ENCODE data around the gene HSF2.

The HSF2 gene, protein sequence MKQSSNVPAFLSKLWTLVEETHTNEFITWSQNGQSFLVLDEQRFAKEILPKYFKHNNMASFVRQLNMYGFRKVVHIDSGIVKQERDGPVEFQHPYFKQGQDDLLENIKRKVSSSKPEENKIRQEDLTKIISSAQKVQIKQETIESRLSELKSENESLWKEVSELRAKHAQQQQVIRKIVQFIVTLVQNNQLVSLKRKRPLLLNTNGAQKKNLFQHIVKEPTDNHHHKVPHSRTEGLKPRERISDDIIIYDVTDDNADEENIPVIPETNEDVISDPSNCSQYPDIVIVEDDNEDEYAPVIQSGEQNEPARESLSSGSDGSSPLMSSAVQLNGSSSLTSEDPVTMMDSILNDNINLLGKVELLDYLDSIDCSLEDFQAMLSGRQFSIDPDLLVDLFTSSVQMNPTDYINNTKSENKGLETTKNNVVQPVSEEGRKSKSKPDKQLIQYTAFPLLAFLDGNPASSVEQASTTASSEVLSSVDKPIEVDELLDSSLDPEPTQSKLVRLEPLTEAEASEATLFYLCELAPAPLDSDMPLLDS

DNA sequence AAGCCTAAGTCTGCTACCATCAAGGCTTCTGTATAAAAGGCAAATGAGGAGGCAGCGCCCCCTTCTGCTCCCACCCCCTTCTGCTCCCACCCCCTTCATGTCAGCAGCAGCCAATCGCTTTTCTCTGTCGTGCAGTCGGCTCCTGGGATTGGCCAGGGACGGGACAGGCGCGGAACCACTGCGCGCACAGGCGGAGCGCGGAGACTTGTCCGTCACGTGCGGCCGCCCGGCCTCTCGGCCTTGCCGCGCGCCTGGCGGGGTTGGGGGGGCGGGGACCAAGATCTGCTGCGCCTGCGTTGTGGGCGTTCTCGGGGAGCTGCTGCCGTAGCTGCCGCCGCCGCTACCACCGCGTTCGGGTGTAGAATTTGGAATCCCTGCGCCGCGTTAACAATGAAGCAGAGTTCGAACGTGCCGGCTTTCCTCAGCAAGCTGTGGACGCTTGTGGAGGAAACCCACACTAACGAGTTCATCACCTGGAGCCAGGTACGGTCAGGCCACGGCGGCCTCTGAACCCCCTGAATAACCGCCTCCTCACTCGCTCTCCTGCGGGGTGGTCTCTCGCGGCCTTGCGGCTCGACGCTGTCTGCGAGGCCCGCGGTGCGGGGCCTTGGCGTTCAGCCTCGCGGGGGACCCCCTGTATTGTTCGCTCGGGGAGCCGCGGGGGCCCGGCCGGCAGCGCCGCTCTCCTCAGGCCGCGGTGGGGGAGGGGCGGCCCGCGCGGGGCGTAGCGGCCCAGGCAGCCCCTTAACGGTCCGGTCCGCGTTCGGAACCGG lies at the start of gene HSF2:
Gene HSF2 (plus strand): TSS at position 305 of the 773 bp plus-strand sequence. CDS start 86 bp downstream, at position 391.
- Histone ChIP-seq H3K79me2 (ENCODE audit: insufficient read depth, low read length) (peaks cover 51% of the 10 kb centered on the region), H3K9ac (ENCODE audit: low read depth, low read length) (peak within 1 kb of the TSS; percentile 98), H3K27me3 (ENCODE audit: insufficient read depth, low read length, poor library complexity) (no peaks in the 10 kb centered on the region), H3K27ac (ENCODE audit: low read length) (peak within 1 kb of the TSS; percentile 97), H4K20me1 (ENCODE audit: insufficient read depth, low read length) (peaks cover 22% of the 10 kb centered on the region; the same call in 1 of the 2 replicates), H3K4me1 (ENCODE audit: insufficient read depth, low read length) (peaks cover 47% of the 10 kb centered on the region), H3K4me3 (ENCODE audit: low read depth in 1 of 2, low read length in 2 of 2) (peak within 1 kb of the TSS; percentile 83 to 100), H3K36me3 (ENCODE audit: insufficient read depth, low read length) (peaks cover 7% of the 10 kb centered on the region), H3K9me3 (ENCODE audit: insufficient read depth, low read length, severe bottlenecking) (no peaks in the 10 kb centered on the region), H3K4me2 (ENCODE audit: insufficient read depth, low read length) (peak within 1 kb of the TSS; percentile 65), H2AFZ (ENCODE audit: low read depth, low read length) (peak within 1 kb of the TSS; percentile 99)
- TF ChIP-seq EZH2 (IDR thresholded peaks at IDR 0.05; ENCODE audit: borderline replicate concordance, low read depth, low read length, severe bottlenecking): no peak
- TF ChIP-seq, protein P1, sequence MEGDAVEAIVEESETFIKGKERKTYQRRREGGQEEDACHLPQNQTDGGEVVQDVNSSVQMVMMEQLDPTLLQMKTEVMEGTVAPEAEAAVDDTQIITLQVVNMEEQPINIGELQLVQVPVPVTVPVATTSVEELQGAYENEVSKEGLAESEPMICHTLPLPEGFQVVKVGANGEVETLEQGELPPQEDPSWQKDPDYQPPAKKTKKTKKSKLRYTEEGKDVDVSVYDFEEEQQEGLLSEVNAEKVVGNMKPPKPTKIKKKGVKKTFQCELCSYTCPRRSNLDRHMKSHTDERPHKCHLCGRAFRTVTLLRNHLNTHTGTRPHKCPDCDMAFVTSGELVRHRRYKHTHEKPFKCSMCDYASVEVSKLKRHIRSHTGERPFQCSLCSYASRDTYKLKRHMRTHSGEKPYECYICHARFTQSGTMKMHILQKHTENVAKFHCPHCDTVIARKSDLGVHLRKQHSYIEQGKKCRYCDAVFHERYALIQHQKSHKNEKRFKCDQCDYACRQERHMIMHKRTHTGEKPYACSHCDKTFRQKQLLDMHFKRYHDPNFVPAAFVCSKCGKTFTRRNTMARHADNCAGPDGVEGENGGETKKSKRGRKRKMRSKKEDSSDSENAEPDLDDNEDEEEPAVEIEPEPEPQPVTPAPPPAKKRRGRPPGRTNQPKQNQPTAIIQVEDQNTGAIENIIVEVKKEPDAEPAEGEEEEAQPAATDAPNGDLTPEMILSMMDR (IDR thresholded peaks at IDR 0.05; ENCODE audit: borderline replicate concordance, extremely low read depth, low read length, poor library complexity, severe bottlenecking): peak; percentile 49
- DNase-seq: peak; percentile 97
- peak; percentile 99 for ATAC-seq (ENCODE audit: insufficient read depth, low read depth)

DNA sequence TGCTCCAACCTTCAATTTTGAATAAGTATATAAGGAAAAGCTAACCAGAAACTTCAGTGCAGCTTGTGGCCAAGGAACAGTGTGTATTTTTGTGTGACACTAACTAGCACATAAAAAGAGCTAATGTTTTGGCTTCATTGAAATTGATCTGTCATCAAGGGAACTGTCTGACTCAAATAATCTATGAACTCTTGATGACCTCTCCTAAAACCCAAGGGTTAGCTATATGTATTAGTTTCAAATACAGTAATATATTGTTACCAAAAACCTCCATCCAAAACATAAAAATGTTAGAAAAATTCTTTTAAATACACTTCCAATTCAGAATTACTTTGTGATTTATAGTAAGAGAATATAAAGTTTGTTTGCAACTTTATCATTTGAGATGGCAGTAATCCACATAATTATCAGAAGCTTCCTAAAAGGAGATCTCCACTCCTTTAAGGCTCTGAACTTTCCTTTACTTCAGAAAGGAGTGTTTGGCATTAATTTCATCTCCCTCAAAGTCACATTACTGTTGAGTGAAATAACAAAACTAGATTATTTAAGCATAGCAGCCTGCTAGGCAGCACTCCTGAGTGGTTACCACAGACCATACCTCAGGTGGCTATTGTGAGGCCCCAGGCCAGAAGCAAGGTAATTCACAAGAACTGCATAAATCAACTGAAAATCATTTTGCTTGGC lies 46.3 kb upstream of the HSF2 start:
- no peak for TF ChIP-seq EZH2 (IDR thresholded peaks at IDR 0.05; ENCODE audit: borderline replicate concordance, low read depth, low read length, severe bottlenecking)
- TF ChIP-seq, protein P1 (IDR thresholded peaks at IDR 0.05; ENCODE audit: borderline replicate concordance, extremely low read depth, low read length, poor library complexity, severe bottlenecking): no peak
- no peak overlapping the region for H3K9ac ChIP-seq (ENCODE audit: low read depth, low read length)
- H3K9me3 ChIP-seq (ENCODE audit: insufficient read depth, low read length, severe bottlenecking): no peaks in the 10 kb centered on the region
- ATAC-seq (ENCODE audit: insufficient read depth, low read depth) (no peak), DNase-seq (no peak)
- no peaks in the 10 kb centered on the region for H4K20me1 ChIP-seq (ENCODE audit: insufficient read depth, low read length)
- no peak overlapping the region for H3K4me3 ChIP-seq (ENCODE audit: low read depth in 1 of 2, low read length in 2 of 2)
- H3K36me3 ChIP-seq (ENCODE audit: insufficient read depth, low read length): no peaks in the 10 kb centered on the region
- no peaks in the 10 kb centered on the region for H3K79me2 ChIP-seq (ENCODE audit: insufficient read depth, low read length)
- peaks cover 5% of the 10 kb centered on the region for H3K27me3 ChIP-seq (ENCODE audit: insufficient read depth, low read length, poor library complexity)
- H2AFZ ChIP-seq (ENCODE audit: low read depth, low read length): no peak overlapping the region
- no peaks in the 10 kb centered on the region for H3K4me1 ChIP-seq (ENCODE audit: insufficient read depth, low read length)
- no peak overlapping the region for H3K27ac ChIP-seq (ENCODE audit: low read length)
- H3K4me2 ChIP-seq (ENCODE audit: insufficient read depth, low read length): no peak overlapping the region

DNA sequence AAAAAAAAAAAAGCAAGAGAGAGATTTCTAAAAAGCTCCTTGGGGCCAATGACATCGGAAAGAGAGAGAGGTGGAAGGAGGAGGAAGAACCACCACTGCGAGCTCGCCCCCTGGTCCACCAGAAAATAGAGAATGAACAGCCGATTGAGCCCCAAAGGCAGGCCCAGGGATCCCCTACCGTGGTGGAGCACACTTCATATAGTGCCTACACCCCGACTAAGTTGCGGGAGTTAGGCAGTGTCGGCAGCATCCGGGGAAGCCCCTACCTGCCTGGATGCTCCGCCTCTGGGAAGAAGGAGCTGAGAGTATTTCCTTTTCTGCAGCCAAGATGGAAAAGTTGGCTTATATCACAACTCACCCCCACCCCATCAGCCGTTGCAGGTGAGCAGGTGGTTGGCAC lies 38.6 kb upstream of the HSF2 start:
- no peak overlapping the region for H3K27ac ChIP-seq (ENCODE audit: low read length)
- no peaks in the 10 kb centered on the region for H3K9me3 ChIP-seq (ENCODE audit: insufficient read depth, low read length, severe bottlenecking)
- no peaks in the 10 kb centered on the region for H3K79me2 ChIP-seq (ENCODE audit: insufficient read depth, low read length)
- no peaks in the 10 kb centered on the region for H4K20me1 ChIP-seq (ENCODE audit: insufficient read depth, low read length)
- ATAC-seq (ENCODE audit: insufficient read depth, low read depth) (no peak), DNase-seq (no peak)
- H3K9ac ChIP-seq (ENCODE audit: low read depth, low read length): no peak overlapping the region
- no peaks in the 10 kb centered on the region for H3K36me3 ChIP-seq (ENCODE audit: insufficient read depth, low read length)
- H3K4me3 ChIP-seq (ENCODE audit: low read depth in 1 of 2, low read length in 2 of 2): no peak overlapping the region
- no peak overlapping the region for H2AFZ ChIP-seq (ENCODE audit: low read depth, low read length)
- no peak overlapping the region for H3K4me2 ChIP-seq (ENCODE audit: insufficient read depth, low read length)
- H3K4me1 ChIP-seq (ENCODE audit: insufficient read depth, low read length): no peaks in the 10 kb centered on the region
- no peaks in the 10 kb centered on the region for H3K27me3 ChIP-seq (ENCODE audit: insufficient read depth, low read length, poor library complexity)
- TF ChIP-seq, protein P1 (IDR thresholded peaks at IDR 0.05; ENCODE audit: borderline replicate concordance, extremely low read depth, low read length, poor library complexity, severe bottlenecking): no peak
- TF ChIP-seq EZH2 (IDR thresholded peaks at IDR 0.05; ENCODE audit: borderline replicate concordance, low read depth, low read length, severe bottlenecking): no peak
